Fibroblast of pulmonary artery (primary cell): ENCODE measurements around the gene TARS1.

ENCODE experiments used
- DNase-seq: peaks from one replicate; pipeline ENCODE4 v3.0.0-alpha.2; 2010; ENCODE audit warnings: low read depth
- H3K4me3 ChIP-seq: replicated peaks from 2 replicates; pipeline ENCODE4 v1.5.1; 2011; ENCODE audit warnings: low read depth, mild to moderate bottlenecking, control low read depth, low read length, moderate library complexity
- CTCF ChIP-seq: IDR thresholded peaks from 2 replicates; pipeline ENCODE4 v1.5.1; 2011; ENCODE audit warnings: mild to moderate bottlenecking, control low read depth, low read length, inconsistent platforms; ENCODE audit errors: missing control alignments

The TARS1 gene

GRCh38 chr5:33457126-33457525, 16.4 kb downstream of the TARS1 start:
- H3K4me3 ChIP-seq: no peak overlapping the region
- no peak for TF ChIP-seq CTCF
- DNase-seq: peak; percentile 72

- no peak overlapping the region for H3K4me3 ChIP-seq
- no peak for TF ChIP-seq CTCF
- no peak for DNase-seq
Observed at GRCh38 chr5:33457817-33458216, 17.1 kb downstream of the TARS1 start.

GRCh38 chr5:33460210-33460609, 19.4 kb downstream of the TARS1 start:
- no peak for TF ChIP-seq CTCF
- H3K4me3 ChIP-seq: no peak overlapping the region
- DNase-seq: no peak

- no peak for DNase-seq
- no peak for TF ChIP-seq CTCF
- no peak overlapping the region for H3K4me3 ChIP-seq
Observed at GRCh38 chr5:33462456-33462855, 21.7 kb downstream of the TARS1 start.

GRCh38 chr5:33465120-33465519, 24.4 kb downstream of the TARS1 start:
- no peak for DNase-seq
- no peak overlapping the region for H3K4me3 ChIP-seq
- TF ChIP-seq CTCF: no peak

GRCh38 chr5:33468775-33469435, 28.1 kb downstream of the TARS1 start:
- DNase-seq: no peak
- no peak overlapping the region for H3K4me3 ChIP-seq
- TF ChIP-seq CTCF: no peak

GRCh38 chr5:33470544-33470943, 29.8 kb downstream of the TARS1 start:
- peak; percentile 81 for DNase-seq
- TF ChIP-seq CTCF: peak; percentile 72
- no peak overlapping the region for H3K4me3 ChIP-seq
